ENCODE measurements around the gene FBLN5. TPM values are rescaled to one million over a fixed set of nuclear protein-coding genes. Genes with fewer than 3 reads are reported as not detected.
A peak's percentile ranks its signal among the peaks of the same experiment; 100 is the strongest.

The FBLN5 gene, protein sequence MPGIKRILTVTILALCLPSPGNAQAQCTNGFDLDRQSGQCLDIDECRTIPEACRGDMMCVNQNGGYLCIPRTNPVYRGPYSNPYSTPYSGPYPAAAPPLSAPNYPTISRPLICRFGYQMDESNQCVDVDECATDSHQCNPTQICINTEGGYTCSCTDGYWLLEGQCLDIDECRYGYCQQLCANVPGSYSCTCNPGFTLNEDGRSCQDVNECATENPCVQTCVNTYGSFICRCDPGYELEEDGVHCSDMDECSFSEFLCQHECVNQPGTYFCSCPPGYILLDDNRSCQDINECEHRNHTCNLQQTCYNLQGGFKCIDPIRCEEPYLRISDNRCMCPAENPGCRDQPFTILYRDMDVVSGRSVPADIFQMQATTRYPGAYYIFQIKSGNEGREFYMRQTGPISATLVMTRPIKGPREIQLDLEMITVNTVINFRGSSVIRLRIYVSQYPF
- total RNA-seq = 130 TPM
- long read RNA-seq, transcript FBLN5-202 (11 exons, 2,123 nt) = major isoform, 67 of 171 reads
- long read RNA-seq, partial matches to known transcripts = 83 of 171 reads
- long read RNA-seq, other reads (novel, unspliced or antisense) = 17 of 171 reads

DNA sequence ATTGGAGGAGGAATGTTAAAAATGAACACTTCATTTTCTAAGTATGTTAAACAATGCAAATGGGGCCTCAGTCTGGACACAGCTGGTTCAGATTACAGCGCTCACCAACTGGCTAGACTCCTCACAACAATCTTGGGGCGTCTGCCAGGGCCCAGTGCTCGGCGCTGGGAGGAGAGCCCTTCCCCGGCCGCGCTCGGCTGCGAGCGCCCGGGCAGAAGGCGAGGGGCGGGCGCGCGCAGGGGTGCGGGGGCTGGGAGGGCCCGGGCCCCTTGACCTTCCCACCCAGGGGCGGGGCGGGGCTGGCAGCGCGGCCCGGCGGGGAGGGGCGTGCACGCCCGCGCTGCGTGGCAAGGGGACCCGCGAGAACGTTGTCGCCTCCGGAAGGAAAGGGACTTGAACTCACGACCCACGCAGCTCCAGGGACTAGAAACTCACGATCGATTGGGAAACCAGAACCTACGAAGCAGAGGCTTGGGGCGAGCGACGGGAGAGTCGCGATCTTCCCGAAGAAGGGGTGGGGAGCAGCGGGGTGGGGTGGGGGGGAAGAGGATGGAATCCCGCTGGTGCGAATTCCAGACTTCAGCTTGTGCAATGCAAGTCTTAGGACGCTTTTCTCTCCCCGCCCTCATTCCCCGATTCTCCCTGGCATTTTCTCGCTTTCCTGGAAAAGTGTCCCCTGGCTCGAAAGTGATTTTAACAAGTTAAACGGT, at the start of gene FBLN5:
Gene FBLN5 (minus strand): TSS at position 220 of the 710 bp plus-strand sequence. CDS start 465 bp downstream, outside the sequence.
- DNase-seq (peak; percentile 79), ATAC-seq (peak; percentile 89 to 94)
- TF ChIP-seq, protein P1, sequence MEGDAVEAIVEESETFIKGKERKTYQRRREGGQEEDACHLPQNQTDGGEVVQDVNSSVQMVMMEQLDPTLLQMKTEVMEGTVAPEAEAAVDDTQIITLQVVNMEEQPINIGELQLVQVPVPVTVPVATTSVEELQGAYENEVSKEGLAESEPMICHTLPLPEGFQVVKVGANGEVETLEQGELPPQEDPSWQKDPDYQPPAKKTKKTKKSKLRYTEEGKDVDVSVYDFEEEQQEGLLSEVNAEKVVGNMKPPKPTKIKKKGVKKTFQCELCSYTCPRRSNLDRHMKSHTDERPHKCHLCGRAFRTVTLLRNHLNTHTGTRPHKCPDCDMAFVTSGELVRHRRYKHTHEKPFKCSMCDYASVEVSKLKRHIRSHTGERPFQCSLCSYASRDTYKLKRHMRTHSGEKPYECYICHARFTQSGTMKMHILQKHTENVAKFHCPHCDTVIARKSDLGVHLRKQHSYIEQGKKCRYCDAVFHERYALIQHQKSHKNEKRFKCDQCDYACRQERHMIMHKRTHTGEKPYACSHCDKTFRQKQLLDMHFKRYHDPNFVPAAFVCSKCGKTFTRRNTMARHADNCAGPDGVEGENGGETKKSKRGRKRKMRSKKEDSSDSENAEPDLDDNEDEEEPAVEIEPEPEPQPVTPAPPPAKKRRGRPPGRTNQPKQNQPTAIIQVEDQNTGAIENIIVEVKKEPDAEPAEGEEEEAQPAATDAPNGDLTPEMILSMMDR (IDR thresholded peaks at IDR 0.05) = no peak
- peaks cover 6% of the 10 kb centered on the region for H3K27me3 ChIP-seq (ENCODE audit: low read depth)
- no peaks in the 10 kb centered on the region for H3K36me3 ChIP-seq
- no peaks in the 10 kb centered on the region for H3K9me3 ChIP-seq
- H3K4me1 ChIP-seq = peaks cover 22% of the 10 kb centered on the region
- intact Hi-C loops (cut with DNase I) = no loop called here
- H3K4me3 ChIP-seq = peak within 1 kb of the TSS; percentile 69
- peak within 1 kb of the TSS; percentile 81 for H3K27ac ChIP-seq

DNA sequence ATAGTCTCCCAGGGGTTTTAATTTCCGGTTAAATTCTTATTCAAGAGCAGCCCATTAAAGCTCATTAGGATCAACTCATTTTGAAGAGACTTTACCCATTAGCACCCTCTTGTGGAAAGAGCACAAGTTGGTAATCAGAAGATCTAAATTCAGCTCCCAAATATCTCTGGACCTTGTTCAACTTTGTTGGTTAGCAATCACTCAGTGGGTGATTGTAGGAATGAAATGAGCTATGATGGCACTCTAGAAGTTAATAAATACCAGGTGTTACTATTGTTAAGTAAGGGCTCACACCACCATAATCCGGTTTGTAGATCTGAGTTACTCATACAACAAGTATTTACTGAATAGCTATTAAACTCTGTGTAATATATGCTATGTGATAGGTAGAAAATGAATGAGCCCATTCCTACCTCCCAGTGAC, 49.5 kb upstream of the FBLN5 start:
- Histone ChIP-seq H3K36me3 (peaks cover 57% of the 10 kb centered on the region), H3K9me3 (no peaks in the 10 kb centered on the region), H3K4me3 (no peak overlapping the region), H3K27me3 (ENCODE audit: low read depth) (no peaks in the 10 kb centered on the region), H3K27ac (no peak overlapping the region), H3K4me1 (peaks cover 33% of the 10 kb centered on the region)
- DNase-seq (no peak), ATAC-seq (peak; percentile 93 to 97)
- TF ChIP-seq, protein P1 (IDR thresholded peaks at IDR 0.05) = peak; percentile 64
- intact Hi-C loops (cut with DNase I) = no loop called here

DNA sequence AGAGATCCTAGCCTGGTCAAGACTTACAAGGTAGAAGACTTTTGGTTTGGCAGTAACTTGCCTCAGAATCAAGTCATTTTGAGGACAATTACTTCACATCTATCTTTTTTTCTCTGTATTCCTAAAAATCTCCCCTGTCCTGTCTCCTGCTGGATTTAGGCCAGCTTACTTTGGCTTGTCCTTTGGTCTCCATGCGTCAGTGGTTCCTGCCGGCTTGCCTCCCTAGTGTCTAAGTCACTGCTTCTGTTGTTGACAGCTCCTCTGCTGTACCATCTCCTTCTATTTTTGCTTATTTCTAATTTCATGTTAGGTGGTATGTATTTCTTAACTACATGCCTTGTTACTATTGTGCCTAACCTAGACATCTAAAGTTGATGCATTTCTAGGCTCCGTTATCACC, 39.7 kb upstream of the FBLN5 start:
- TF ChIP-seq, protein P1 (IDR thresholded peaks at IDR 0.05) = no peak
- no peak for ATAC-seq

DNA sequence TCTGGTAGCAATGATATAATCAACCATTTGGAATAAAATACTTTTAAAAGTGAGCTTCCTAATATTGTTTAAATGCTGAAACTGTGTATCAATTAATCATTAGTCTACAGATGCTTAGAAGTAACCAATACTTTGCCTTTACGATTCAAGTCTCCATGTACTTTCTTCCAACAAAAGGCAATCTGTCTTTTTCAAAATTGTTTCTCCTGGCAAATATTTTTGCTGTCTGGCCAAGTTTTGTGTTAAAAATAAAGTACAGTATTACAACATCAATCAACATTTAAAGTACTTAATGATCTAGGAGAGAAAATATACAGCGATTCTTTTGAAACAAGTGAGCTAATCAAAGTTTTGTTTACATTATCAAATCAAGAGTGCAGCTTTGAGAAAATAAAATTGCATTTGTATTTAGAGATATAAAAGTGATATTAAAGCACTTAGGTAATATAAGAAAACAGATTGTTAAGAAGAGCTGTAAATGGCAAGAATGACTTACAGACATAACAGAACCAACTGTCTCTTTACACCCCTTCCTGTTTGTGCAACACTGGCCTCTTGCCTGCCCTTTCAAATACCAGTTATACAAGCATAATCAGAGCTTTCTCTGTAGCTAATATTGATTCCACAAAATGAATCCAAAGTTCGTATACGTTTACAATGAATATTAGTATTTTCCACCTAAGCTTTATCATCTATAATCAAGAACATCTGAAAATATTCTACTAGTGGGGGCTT, 38.2 kb upstream of the FBLN5 start:
- intact Hi-C loops (cut with DNase I) = no loop called here
- peaks cover 22% of the 10 kb centered on the region for H3K4me1 ChIP-seq
- ATAC-seq (peak in 1 of 2 donors; percentile 58), DNase-seq (no peak)
- no peak overlapping the region for H3K27ac ChIP-seq
- TF ChIP-seq, protein P1 (IDR thresholded peaks at IDR 0.05) = no peak
- no peak overlapping the region for H3K4me3 ChIP-seq
- H3K27me3 ChIP-seq (ENCODE audit: low read depth) = no peaks in the 10 kb centered on the region
- H3K36me3 ChIP-seq = peaks cover 47% of the 10 kb centered on the region
- H3K9me3 ChIP-seq = no peaks in the 10 kb centered on the region

More for the DNA sequence above, 39.7 kb upstream of the FBLN5 start:
- H3K27me3 ChIP-seq (ENCODE audit: low read depth) = no peaks in the 10 kb centered on the region
- intact Hi-C loops (cut with DNase I) = no loop called here
- H3K9me3 ChIP-seq = no peaks in the 10 kb centered on the region
- H3K4me3 ChIP-seq = no peak overlapping the region
- no peak overlapping the region for H3K27ac ChIP-seq
- DNase-seq = no peak
- H3K36me3 ChIP-seq = peaks cover 61% of the 10 kb centered on the region
- peaks cover 22% of the 10 kb centered on the region for H3K4me1 ChIP-seq

DNA sequence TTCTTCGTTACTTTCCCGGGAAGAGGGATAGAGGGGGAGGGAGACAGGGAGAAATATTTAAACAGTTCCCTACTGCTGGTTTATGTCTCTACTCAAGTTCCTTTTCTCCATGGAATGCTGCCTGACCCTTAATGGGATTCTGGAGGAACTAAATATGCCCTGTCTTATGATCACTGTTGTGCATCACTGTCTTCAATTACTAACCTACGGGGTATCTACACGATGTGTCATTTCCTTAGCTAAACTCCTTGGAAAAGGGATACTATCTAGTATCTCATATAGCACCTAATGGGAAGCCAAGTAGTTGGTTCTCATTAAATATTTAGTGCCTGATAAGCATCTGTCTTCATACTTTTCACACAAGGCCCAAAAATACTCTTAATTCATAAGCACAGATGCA, 37.5 kb upstream of the FBLN5 start:
- Histone ChIP-seq H3K27ac (no peak overlapping the region), H3K4me1 (peaks cover 28% of the 10 kb centered on the region), H3K4me3 (no peak overlapping the region), H3K9me3 (no peaks in the 10 kb centered on the region), H3K36me3 (peaks cover 42% of the 10 kb centered on the region), H3K27me3 (ENCODE audit: low read depth) (no peaks in the 10 kb centered on the region)
- TF ChIP-seq, protein P1 (IDR thresholded peaks at IDR 0.05) = no peak
- ATAC-seq (no peak), DNase-seq (no peak)
- intact Hi-C loops (cut with DNase I) = no loop called here
